ENCODE measurements around the gene GPC5.

GRCh38 chr13:91722267-91722884 is 324.0 kb downstream of the GPC5 start:
- TF ChIP-seq ARNT (IDR thresholded peaks at IDR 0.05) = no peak
- no peak for TF ChIP-seq SP1 (IDR thresholded peaks at IDR 0.05)
- TF ChIP-seq ELF4 (IDR thresholded peaks at IDR 0.05) = no peak
- TF ChIP-seq SUZ12 (IDR thresholded peaks at IDR 0.05) = no peak
- TF ChIP-seq FOXM1 (IDR thresholded peaks at IDR 0.05; ENCODE audit: borderline replicate concordance) = no peak
- no peak for TF ChIP-seq FOXK2 (IDR thresholded peaks at IDR 0.05)
- TF ChIP-seq FOXA1 (IDR thresholded peaks at IDR 0.05) = no peak
- TF ChIP-seq BHLHE40 (IDR thresholded peaks at IDR 0.05; ENCODE audit: borderline replicate concordance) = no peak
- TF ChIP-seq NFRKB (IDR thresholded peaks at IDR 0.05) = no peak
- no peak for TF ChIP-seq ZNF384 (IDR thresholded peaks at IDR 0.05)

Data from HEK293T (cell line).